Chondrocyte (in vitro differentiated cells): ENCODE data around the gene OBSL1. TPM values are rescaled to one million over a fixed set of nuclear protein-coding genes. Genes with fewer than 3 reads are reported as not detected.
A peak's percentile ranks its signal among the peaks of the same experiment; 100 is the strongest.

Source experiments
- DNase-seq: peaks from one replicate; pipeline ENCODE4 v3.0.0; 2021; ENCODE audit warnings: mixed read lengths, low spot score
- H3K27ac Mint-ChIP-seq: one replicate; pipeline ENCODE4 v1.8.0; 2021; ENCODE audit warnings: mild to moderate bottlenecking, moderate library complexity, mixed read lengths; ENCODE audit not compliant: unreplicated experiment
- H3K27me3 Mint-ChIP-seq: 2 replicates; pipeline ENCODE4 v1.8.0; 2021; ENCODE audit warnings: low read depth, mixed read lengths
- H3K36me3 Mint-ChIP-seq: 2 replicates; pipeline ENCODE4 v1.8.0; 2021; ENCODE audit warnings: low read depth, mixed read lengths
- H3K4me1 Mint-ChIP-seq: 2 replicates; pipeline ENCODE4 v1.8.0; 2021; ENCODE audit warnings: low read depth, mild to moderate bottlenecking, mixed read lengths
- H3K4me3 Mint-ChIP-seq: one replicate; pipeline ENCODE4 v1.8.0; 2021; ENCODE audit warnings: mild to moderate bottlenecking, moderate library complexity, mixed read lengths; ENCODE audit not compliant: unreplicated experiment
- H3K9me3 Mint-ChIP-seq: 2 replicates; pipeline ENCODE4 v1.8.0; 2021; ENCODE audit warnings: low read depth, mixed read lengths
- CTCF ChIP-seq: fragments of 200-600 bp; sonication (generic); IDR thresholded peaks from 2 replicates; pipeline ENCODE4 v1.5.0; 2021; ENCODE audit warnings: antibody characterized with exemption, mild to moderate bottlenecking, moderate library complexity
- long read RNA-seq: library from polyadenylated mRNA; stranded (forward); transcript quantifications from one replicate; pipeline ENCODE4 v2.0.0, GENCODE V29; 2021
- total RNA-seq: library from RNA; stranded (reverse); gene quantifications from 3 replicates; pipeline ENCODE4 v1.2.1, GENCODE V29; 2021

Gene OBSL1
- total RNA-seq: 103 to 143 TPM (median 111 TPM) in 3 replicates
- long read RNA-seq, transcript OBSL1-202 (9 exons, 3,297 nt): major isoform, 51 of 119 reads
- long read RNA-seq, partial matches to known transcripts: 19 of 119 reads
- long read RNA-seq, other reads (novel, unspliced or antisense): 47 of 119 reads

- TF ChIP-seq CTCF: no peak
- peaks cover 20% of the 10 kb centered on the region for H3K4me1 Mint-ChIP-seq
- H3K27me3 Mint-ChIP-seq: no peaks in the 10 kb centered on the region
- H3K9me3 Mint-ChIP-seq: no peaks in the 10 kb centered on the region
- H3K4me3 Mint-ChIP-seq: peak within 1 kb of the TSS; percentile 76
- H3K36me3 Mint-ChIP-seq: peaks cover 5% of the 10 kb centered on the region
- DNase-seq: peak; percentile 94
- H3K27ac Mint-ChIP-seq: peak within 1 kb of the TSS; percentile 69
Measured at GRCh38 chr2:219571311-219572236, at the start of gene OBSL1. TSS of gene OBSL1 (minus strand) at chr2:219571539. CDS start at chr2:219571232, 307 bp downstream.

- Mint-ChIP-seq H3K4me3 (no peak overlapping the region), H3K27ac (no peak overlapping the region), H3K9me3 (no peaks in the 10 kb centered on the region), H3K36me3 (peaks cover under 1% of the 10 kb centered on the region), H3K27me3 (peaks cover 4% of the 10 kb centered on the region), H3K4me1 (no peaks in the 10 kb centered on the region)
- no peak for TF ChIP-seq CTCF
- DNase-seq: no peak
Measured at GRCh38 chr2:219620546-219620945, 49.2 kb upstream of the OBSL1 start.

- Mint-ChIP-seq H3K36me3 (peaks cover 11% of the 10 kb centered on the region), H3K27me3 (peaks cover 4% of the 10 kb centered on the region)
Measured at GRCh38 chr2:219619235-219619634, 47.9 kb upstream of the OBSL1 start.

GRCh38 chr2:219618733-219619122, 47.4 kb upstream of the OBSL1 start:
- Mint-ChIP-seq H3K9me3 (no peaks in the 10 kb centered on the region), H3K27ac (no peak overlapping the region), H3K36me3 (peaks cover 12% of the 10 kb centered on the region), H3K4me1 (no peaks in the 10 kb centered on the region), H3K27me3 (peaks cover 4% of the 10 kb centered on the region), H3K4me3 (no peak overlapping the region)
- no peak for DNase-seq
- no peak for TF ChIP-seq CTCF

More at GRCh38 chr2:219619235-219619634, 47.9 kb upstream of the OBSL1 start:
- Mint-ChIP-seq H3K4me1 (no peaks in the 10 kb centered on the region), H3K27ac (no peak overlapping the region), H3K9me3 (no peaks in the 10 kb centered on the region), H3K4me3 (no peak overlapping the region)
- DNase-seq: no peak
- peak; percentile 42 for TF ChIP-seq CTCF

- peaks cover 15% of the 10 kb centered on the region for H3K36me3 Mint-ChIP-seq
- H3K4me3 Mint-ChIP-seq: no peak overlapping the region
- no peak for DNase-seq
- no peaks in the 10 kb centered on the region for H3K27me3 Mint-ChIP-seq
- H3K27ac Mint-ChIP-seq: no peak overlapping the region
- H3K4me1 Mint-ChIP-seq: no peaks in the 10 kb centered on the region
- H3K9me3 Mint-ChIP-seq: no peaks in the 10 kb centered on the region
- TF ChIP-seq CTCF: no peak
Measured at GRCh38 chr2:219616550-219616949, 45.2 kb upstream of the OBSL1 start.
